GM19467 (cell line): ENCODE data around the gene SSTR3.
"Not testable (repeated sequence)": the region's sequence is repeated elsewhere in the genome, so short reads cannot be mapped to it uniquely, and the experiment has no call there.

Experiments used
- ATAC-seq: cut with Tn5 transposase; IDR thresholded peaks from one replicate; pipeline ENCODE4 v1.9.1; 2021; ENCODE audit warnings: mild to moderate bottlenecking, moderate library complexity; ENCODE audit not compliant: unreplicated experiment

The SSTR3 gene

DNA sequence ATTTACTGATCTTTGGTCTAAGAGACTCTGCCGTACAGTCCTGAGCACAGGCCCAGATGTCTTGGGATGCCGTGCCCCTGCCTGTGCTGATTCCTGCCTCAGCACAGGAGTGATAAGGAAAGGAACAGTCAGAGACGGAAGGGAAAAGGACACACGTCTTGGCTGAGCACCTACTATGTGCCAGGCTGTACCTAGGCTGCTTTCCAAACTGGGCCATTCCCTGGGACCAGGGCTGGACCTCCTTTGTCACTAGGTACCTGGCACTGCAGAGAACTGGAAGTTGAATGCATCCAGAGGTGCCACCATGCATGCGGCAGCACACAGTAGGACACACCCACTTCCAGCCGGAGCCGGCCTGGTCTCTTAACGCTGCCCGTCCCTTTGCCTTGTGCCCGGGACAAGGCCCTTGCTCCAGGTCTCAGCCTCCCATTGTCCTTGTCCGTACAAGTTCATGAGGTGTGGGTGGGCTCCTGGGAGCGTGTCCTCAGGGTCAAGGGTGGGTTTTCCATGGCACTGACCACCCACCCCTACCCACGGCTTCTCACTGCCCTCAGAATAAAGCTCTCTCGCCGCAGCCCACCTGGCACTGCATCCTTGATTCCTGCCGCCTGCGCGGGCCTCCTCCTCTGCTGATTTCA is 1.1 kb upstream of the SSTR3 start:
- no peak for ATAC-seq

DNA sequence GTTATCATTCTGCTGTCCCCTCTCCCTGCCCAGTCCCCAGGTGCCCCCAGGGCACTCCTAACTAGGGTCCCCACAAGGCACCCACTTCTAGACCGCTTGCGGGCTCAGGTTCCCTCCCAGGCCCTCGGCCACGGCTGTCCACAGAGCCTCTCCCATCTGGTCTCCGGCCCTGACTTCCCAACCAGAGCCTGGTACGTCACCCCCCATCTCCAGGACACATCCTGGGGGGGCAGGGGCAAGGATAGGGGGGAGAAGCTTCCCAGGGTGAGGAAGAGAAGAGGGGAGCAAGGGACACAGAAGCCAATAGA is 457 bp downstream of the SSTR3 start:
- ATAC-seq: no peak

DNA sequence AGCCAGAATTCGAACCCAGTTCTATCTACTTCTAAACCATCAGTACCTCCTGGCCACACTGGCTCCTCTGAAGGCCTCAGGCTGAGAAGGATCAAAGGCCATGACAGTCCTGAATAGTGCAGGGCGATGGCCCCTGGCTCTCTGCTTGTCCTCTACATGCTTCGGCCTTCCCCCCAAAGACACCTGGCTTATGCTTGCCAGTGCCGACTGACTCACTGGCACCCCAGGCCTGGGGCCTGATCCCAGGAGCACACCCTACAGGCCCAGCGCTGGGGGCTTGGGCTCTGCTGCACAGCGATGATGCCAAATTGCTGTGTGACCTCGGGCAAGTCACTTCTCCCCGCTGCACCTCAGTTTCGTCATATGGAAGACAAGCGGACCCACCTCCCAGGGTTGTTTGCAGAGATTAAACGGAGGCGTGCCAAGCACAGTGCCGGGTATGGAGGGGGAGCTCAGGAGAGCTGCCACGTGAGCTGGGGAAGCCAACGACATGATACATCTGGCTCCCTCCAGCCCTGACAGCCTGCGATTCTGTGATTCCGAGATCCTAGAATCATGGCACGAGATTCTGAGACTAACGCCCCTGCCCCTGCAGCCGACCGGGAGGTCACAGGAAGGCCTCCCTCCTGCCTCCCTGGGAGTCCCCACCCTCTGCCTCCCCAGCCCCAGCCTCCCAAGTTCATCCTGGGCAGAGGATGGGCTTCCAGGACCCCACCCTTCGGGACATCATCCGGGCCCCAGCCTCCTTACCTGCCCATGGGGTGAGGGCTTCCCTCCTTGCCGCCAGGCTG is 1.0 kb downstream of the SSTR3 start:
- ATAC-seq: no peak

DNA sequence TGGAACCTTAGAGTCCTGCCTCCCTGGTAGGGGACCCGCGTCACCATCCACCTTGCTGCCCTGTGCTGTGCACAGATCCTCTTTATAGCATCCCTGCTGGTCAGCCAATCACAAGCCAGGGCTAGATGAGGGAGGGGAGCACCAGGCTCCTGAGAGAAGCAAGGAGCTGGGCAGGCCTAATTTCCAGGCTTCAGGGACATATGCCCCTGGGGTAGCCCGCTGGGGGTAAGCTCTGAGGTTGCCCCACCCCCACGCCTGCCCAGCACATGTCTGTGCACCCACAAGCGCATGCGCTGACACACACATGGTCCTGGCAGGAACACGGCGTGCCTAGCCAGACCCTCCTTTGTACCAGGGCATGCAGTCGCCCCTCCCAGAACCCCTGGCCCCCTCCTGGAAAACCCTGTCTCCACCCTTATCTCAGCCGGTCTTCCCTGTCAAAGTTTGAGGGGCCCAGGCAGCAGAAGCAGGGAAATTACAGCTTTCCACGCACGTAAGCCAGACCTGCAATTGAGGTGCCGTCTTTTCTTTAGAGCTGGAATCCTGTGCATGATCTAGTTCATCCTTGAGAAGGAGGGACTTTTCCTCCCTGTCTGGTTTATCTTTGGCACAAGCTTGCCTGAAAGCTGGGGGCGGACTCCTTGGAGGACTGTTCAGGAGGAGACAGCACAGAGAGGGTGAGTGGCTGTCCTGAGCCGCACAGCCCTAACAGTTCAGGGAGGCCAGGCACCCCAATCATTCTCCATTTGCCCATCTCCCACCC is 2.1 kb downstream of the SSTR3 start:
- ATAC-seq: no peak

DNA sequence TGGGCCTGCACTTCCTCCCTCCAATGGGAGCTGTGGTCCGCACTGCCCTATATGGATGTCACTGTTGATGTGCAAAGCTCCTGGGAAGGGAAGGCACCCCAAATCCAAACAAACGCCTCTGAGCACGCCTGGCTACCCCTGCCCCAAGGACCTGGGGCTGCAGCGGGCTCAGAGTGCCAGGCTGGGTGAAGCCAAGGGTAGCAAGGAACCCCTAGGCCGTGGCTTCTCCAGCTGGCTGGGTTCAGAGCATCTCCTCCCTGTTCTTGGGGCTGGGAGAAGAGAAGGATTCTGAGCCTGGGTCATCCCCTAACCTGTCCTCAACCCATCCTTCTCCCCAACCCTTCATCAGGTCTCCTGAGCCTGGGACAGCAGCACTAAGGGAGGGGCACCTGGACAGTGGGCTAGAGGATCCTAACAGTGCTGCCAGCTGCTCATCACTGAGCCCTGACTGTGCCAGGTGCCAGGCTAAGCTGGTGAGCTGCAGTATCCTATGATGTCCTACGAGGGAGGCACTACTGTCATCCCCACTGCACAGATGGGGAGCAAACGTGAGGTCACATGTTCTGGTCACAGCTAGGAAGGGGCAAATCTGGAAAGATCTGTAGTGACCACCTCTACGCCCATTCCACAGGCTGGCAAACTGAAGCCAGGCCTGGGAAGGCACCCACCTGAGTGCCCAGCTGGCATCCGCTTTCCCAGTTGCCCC is 3.0 kb downstream of the SSTR3 start:
- no peak for ATAC-seq

DNA sequence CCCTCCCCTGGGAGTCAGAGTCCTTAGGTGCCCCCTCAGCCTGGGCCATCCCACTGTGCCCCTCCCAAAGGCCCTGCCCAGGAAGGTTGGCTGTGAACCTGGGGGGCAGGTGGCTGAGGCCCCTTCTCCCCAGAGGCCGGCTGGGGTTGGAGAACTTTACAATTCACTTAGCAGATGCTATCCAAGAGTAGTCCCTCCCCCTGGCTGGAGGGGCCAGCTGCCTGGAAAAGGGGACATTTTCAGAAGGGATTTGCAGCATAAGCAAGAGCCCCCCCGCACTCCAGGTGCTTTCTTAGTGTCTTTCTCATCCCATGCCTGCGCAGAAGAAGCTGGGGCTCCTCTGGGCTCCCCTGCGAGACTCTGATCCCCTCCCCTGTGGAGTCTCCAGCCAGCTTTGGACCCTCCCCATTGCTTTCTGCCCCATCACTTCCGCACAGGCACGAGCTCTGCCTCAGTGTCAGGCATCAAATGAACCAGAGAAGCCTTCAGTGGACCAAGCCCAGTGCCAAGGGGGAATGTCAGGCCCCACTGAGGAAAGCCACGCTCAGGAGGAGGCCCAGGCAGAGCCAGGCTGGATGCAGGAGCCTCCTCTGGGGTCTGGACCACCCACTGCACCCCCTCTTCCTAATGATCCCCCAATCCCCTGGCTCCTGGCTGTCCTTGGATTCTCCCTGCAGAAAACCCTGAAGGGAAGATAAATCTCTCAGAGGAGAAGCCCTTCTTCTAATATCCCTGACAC is 3.7 kb downstream of the SSTR3 start:
- no peak for ATAC-seq

DNA sequence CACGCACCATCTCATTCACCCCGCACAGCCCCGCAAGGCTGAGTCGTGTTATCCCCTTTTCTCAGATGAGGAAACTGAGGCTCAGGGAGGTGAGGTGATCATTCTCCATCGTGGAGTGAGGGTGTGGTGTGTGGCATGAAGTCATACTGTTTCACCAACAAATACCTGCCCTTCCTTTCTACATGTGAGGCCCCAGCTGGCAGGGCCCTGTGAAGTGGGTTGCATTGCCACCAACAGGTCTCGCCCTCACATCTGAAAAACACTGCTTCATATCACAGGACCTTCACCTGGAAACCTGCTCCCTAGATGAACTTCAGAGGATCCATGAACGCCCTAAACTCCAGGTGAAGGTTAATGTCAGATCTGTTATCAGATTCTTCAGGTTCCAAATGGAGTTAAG is 4.3 kb downstream of the SSTR3 start:
- no peak for ATAC-seq

DNA sequence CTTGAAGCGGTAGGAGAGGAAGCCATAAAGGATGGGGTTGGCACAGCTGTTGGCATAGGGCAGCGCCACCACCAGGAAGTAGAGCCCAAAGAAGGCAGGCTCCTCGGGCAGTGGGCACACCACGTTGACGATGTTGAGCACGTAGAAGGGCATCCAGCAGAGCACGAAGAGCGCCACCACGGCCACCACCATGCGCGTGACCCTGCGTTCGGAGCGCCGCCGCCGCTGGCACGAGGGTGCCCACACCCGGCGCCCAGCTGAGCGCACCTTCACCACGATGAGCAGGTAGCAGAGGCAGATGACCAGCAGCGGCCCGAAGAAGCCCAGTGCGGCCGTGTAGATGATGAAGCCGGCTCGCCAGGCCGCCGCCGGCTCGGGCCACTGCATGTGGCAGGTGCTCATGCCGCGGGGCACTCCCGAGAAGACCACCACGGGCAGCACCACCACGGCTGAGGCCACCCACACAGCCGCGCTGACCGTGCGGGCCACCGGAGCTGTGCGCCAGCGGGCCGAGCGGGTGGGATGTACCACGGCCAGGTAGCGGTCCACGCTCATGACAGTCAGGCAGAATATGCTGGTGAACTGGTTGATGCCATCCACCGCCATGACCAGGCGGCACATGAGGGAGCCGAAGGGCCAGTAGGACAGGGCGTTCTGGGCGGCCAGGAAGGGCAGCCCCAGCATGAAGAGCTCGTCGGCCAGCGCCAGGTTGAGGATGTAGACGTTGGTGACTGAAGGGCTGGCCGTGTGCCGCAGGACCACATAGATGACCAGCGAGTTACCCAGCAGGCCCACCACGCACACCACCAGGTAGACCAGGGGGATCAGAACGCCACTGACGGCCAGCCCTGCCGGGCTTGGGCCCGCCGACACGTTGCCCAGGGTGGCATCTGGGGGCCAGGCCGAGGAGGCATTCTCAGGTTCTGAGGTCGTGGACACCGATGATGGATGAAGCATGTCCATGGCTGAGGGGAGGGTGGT is 5.1 kb downstream of the SSTR3 start:
- no peak for ATAC-seq

DNA sequence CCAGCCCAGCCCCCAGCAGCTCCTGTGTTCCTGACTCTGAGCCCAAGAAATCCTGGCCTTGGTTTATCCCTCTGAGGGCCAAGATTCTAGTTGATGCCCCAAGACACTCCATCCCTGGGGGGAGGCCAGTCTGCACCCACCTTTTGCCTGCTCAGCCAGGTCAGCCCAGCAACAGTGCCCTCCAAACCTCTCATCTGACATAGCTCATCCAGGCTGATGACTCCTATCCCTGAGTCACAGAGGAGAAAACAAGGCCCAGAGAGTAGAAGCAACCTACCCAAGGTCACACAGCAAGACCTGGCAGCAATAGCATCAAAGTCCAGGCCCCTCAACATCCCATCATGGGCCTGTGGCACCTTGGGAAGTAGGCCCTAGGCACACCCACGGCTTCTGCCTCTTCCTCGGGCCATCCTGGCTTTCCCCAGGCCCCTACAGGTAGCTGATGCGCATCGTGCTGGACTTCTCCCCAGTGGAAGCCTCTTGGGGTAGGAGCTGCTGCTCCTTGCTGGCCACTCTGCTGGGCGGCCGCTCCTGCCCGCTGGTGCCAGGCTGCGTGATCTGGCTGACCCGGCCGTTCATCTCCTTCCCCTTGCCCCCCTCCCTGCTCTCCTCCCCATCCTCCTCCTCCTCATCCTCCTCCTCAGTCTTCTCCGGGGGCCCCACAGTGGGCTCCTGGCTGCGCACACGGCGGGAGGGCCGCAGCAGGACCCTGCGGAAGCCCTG is 6.0 kb downstream of the SSTR3 start:
- ATAC-seq: no peak

DNA sequence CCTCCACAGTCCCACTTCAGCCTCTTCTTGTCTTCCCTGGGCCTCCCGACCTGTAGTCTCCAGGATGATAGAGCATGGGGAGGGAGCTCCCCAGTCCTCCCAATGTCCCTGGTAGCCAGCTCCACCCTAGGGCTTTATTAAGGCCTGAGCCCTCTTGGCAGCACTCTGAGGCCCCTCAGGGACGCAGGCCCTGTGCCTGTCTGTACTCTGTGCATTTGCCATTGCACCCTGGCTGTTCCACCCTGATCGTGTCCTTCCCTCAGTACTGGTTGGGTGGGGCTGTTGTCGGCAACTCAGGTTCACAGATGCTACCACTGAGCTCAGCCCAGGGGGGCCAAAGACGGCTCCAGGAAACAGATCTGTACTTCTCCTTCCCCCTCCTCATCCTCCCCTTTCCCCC is 7.2 kb downstream of the SSTR3 start:
- no peak for ATAC-seq

DNA sequence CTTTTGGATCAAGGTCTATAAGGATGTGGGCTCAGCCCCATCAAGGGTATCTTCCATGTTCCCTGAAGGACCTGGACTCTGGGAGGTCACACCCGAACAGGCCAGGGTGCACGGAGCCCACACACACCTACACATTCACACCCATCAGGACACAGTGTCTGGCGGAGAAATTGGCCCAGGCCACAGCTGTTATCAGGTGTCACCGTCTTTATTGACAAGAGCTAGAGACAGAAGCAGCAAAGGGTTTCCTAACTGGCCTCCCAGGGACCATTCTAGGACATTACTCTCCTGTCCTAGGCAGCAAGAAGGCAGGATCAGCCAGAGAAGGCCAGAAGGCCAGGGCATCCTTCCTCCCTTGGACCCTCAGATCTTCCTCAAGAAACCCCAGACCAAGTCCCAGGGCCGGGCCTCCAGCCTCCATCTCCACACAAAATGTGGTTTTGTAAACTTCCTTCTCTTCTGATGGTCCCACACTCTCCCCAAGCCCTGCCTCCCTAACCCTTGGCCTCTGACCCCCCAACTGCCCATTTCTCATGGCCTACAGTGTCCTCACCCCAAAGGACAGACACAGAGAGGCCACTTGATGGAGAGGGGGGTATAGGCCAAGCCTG is 8.1 kb downstream of the SSTR3 start:
- no peak for ATAC-seq

DNA sequence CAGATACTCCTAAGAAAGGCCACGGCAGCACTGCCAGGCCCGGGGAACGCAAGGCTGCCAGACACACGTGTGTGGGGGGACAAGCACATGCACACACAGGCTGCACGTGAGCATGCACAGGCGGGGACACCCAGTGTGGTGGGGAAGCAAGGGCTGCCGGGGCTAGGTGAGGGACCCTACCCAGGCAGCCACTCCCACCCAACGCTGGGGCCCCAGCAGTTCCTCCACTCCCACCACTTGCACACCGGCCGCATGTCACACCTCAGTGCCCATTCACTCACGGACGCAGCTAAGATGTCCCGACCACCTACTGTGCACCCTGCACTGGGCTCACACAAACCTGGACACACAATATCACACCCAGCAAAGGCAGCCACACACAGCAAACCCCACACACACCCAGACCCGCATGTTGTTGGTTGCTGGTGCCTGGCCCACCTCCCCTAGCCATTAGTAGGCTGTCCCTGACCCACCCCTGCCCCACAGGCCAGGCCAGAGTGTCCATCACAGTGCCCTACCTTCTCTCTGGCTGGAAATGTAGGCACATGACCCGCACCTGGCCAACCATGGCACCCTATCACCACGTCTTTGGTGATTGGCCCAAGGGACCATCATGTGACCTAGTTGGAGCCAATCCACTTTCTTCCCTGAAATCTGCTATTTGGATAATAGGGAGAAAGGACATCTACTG is 8.8 kb downstream of the SSTR3 start:
- ATAC-seq: no peak

DNA sequence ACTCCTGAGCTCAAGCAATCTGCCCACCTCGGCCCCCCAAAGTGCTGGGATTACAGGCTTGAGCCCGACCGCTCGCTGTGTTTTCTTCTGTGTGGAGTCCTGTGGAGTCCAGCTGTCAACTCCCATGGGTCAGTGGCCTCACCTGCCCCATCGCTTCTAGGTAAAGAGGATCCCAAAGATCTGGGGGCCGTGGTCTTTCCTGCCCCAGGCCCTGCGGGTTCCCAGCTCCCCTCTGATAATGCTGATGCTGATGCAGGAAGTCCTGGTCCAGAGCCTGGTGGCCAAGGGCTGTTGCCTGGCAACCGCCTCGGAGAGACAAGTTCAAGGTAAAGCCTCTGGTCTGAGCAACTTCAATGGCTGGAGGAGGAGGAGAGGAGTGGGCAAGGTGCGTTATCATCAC is 9.6 kb downstream of the SSTR3 start:
- ATAC-seq: no peak

DNA sequence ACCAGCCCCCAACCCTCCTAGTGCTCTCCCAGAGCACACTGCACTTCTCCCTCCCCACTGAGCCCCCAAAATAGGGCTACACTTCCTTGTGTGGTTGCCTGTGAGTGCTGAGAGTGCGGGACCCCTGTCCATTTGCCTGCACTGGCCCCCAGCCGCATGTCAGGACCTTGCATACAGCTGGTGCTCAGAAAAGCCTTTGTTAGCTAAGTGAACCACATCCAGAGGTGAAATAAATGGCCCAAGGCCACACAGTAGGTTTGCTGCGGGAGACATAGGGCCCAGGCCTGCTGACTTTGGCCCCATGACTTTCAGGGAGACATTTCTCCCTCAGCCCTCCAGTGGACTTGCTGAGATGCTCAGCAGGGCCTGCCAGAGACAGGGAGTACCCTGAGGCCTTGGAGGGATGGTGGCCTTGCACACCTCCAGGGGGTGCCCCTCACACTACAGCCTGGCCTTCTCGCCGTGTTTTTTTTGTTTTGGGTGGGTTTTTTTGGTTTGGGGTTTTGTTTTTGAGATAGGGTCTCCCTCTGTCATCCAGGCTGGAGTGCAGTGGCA is 10.2 kb downstream of the SSTR3 start:
- ATAC-seq: no peak

DNA sequence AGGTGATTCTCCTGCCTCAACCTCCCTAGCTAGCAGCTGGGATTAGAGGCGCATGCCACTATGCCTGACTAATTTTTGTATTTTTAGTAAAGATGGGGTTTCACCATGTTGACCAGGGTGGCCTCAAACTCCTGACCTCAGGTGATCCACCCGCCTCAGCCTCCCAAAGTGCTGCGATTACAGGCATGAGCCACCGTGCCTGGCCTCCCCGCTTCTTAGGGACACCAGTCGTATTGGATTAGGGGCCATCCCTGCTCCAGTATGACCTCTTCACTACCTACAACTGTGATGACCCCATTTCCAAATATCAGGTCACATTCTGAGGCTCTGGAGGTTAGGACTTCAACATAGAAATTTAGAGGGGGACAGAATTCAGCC is 10.8 kb downstream of the SSTR3 start:
- ATAC-seq: not testable (repeated sequence)

DNA sequence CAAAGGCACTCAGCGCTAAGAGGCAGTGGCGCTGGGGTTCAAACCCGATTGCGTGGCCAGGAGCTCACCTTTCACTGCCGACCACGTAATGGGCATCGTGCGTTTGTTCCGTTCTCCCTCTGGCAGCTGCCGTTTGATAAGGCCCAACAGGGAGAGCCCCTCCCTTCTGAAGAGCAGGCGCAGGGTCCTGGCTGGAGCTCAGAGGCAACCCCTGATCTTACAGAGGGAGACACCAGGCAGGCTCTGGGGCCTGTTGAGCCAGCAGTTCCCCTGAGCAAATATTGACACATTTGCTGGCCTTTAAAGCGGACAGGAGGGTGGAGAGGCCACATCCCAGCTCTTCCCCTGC is 12.5 kb downstream of the SSTR3 start:
- ATAC-seq: no peak

DNA sequence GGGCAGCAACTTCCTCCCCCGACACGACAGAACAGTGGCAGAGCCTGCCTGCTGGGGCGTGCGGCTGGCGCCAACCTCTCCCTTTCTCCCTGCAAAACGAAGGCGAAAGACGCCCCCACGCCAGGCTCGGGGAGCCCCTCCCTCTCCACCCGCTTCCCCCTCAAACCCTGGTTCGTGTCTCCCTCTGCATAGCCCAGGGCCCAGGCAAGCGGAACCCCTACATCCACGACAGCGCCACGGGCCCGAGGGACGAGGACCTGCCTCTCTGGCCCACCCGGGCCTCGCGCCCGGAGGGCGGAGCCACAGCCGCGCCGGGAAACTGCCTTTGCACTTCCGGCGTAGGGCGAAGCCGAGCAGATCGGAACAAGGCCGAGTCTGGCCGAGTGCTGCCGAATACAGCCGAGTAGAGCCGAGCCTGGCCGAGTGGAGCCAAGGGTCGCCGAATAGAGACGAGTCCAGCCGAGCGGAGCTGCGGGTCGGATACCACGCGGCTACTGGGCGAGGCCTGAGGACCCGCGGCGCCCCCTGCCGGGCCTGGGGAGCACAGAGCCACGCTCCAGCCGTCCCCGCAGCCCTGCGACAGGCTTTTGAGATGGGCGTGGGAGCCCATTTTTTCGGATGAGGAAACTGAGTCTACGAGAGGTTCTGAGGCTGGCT is 13.0 kb downstream of the SSTR3 start:
- peak; percentile 92 for ATAC-seq
